GM21825 (cell line): ENCODE measurements around the gene NDUFS8.

ENCODE experiments used
- ATAC-seq: cut with Tn5 transposase; IDR thresholded peaks from one replicate; pipeline ENCODE4 v1.9.1; 2021; ENCODE audit warnings: mild to moderate bottlenecking, moderate library complexity; ENCODE audit not compliant: unreplicated experiment

NDUFS8 gene

DNA sequence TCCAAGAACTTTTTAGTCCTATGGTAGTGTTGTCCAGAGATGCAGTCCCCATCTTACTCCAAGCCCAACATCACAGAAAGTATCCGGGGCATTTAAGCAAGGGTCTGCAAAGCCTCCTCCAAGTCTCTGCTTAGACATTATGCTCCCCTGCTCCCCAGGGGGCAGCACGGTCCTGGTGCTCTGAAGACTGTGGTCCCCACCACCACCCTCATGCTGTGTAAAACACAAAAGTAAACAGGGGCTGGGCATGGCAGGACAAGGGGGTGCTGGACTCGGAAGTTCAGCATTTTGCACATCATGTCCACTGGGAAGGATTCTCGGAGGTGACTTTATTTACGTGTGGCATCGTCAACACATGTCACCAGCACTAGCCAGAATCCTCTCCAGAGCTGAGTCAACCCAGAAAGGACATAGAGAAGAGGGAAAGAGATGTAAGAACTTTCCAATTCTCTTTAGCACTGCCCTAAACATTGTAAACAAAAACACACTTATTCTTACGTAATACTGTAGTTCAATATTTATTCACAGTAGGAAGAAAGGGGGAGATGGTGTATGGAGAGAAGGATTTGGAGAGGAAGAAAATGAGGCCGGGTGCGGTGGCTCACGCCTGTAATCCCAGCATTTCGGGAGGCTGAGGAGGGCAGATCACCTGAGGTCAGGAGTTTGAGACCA lies 46.0 kb downstream of the NDUFS8 start:
- ATAC-seq = no peak

GRCh38 chr11:68077617-68078582 lies 47.4 kb downstream of the NDUFS8 start:
- ATAC-seq = no peak

GRCh38 chr11:68080860-68081259 lies 50.4 kb downstream of the NDUFS8 start:
- ATAC-seq = no peak

- no peak for ATAC-seq
Measured at GRCh38 chr11:68081691-68082090, 51.2 kb downstream of the NDUFS8 start.

- no peak for ATAC-seq
Measured at GRCh38 chr11:68082481-68082880, 52.0 kb downstream of the NDUFS8 start.

- no peak for ATAC-seq
Measured at GRCh38 chr11:68083517-68083916, 53.0 kb downstream of the NDUFS8 start.
